WERI-Rb-1 (cell line): ENCODE data around the gene PEPD.

Experiments used
- DNase-seq: peaks from one replicate; pipeline ENCODE4 v3.0.0-alpha.2; 2020
- H3K27ac ChIP-seq: fragments of 250-450 bp; sonication (Bioruptor Pico); 2 replicates; pipeline ENCODE4 v1.5.1; 2020; ENCODE audit warnings: mild to moderate bottlenecking, moderate library complexity
- H3K27me3 ChIP-seq: fragments of 250-450 bp; sonication (Bioruptor Pico); 2 replicates; pipeline ENCODE4 v1.5.1; 2021; ENCODE audit warnings: mild to moderate bottlenecking, low read depth, moderate library complexity; ENCODE audit not compliant: insufficient read depth, severe bottlenecking
- H3K36me3 ChIP-seq: fragments of 250-450 bp; sonication (Bioruptor Pico); 2 replicates; pipeline ENCODE4 v1.5.1; 2020; ENCODE audit warnings: mild to moderate bottlenecking, moderate library complexity
- H3K4me3 ChIP-seq: 2 replicates; pipeline ENCODE4 v1.5.1; 2011; ENCODE audit warnings: low read depth, mild to moderate bottlenecking, control low read depth, low read length
- H3K9me3 ChIP-seq: fragments of 250-450 bp; sonication (Bioruptor Pico); 2 replicates; pipeline ENCODE4 v1.5.1; 2021; ENCODE audit warnings: mild to moderate bottlenecking, moderate library complexity; ENCODE audit not compliant: severe bottlenecking
- TF ChIP-seq, protein P1 (sequence below): IDR thresholded peaks from 2 replicates; pipeline ENCODE4 v1.5.1; 2011; ENCODE audit warnings: low read depth, mild to moderate bottlenecking, control low read depth, inconsistent platforms, low read length

PEPD gene

DNA sequence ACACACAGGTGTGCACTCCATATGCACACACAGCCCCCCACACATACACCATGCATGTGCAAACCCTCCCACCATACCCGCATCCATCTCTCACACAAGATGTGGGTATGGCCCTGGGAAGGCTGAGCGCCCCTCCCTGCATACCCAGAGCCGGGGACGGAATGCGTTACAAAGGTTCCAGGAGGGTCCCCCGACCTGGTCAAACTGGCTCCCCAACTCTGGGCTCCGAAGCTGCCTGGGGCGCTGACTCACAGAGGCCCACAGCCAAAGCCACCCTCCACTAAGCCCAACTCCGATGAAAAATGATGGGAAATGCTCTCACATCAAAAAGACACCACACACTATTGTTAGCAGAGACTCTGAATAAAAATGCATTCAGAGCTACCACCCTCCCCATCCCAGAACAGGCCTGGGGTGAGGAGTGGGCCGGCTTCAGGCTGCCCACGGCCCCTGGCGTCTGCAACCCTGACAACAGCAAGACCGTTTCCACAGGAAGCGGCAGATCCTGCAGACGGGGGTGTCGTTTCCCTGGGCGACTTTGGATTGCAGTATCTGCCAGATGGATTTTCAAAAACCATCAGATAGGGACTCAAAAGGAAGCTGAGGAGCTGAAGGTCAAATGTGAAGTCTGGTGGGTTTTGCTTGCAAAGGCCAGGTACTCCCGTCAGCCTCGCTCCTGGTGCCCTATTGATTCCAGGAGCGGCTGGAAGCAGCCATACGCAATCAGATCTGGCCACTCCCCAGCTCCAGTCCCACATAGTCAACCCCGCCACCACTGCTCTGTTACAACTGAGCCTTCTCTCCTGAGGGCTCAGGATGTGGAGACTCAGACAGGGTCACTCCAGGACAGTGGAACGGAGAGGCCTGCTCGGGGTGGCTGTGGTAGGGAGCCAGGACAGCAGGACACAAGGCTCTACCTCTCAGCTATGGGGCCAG, 14.3 kb downstream of the PEPD start:
- Histone ChIP-seq H3K9me3 (no peaks in the 10 kb centered on the region), H3K27ac (no peak overlapping the region), H3K36me3 (no peaks in the 10 kb centered on the region; the same call in 1 of the 2 replicates), H3K4me3 (no peak overlapping the region), H3K27me3 (no peaks in the 10 kb centered on the region)
- no peak for DNase-seq
- TF ChIP-seq, protein P1, sequence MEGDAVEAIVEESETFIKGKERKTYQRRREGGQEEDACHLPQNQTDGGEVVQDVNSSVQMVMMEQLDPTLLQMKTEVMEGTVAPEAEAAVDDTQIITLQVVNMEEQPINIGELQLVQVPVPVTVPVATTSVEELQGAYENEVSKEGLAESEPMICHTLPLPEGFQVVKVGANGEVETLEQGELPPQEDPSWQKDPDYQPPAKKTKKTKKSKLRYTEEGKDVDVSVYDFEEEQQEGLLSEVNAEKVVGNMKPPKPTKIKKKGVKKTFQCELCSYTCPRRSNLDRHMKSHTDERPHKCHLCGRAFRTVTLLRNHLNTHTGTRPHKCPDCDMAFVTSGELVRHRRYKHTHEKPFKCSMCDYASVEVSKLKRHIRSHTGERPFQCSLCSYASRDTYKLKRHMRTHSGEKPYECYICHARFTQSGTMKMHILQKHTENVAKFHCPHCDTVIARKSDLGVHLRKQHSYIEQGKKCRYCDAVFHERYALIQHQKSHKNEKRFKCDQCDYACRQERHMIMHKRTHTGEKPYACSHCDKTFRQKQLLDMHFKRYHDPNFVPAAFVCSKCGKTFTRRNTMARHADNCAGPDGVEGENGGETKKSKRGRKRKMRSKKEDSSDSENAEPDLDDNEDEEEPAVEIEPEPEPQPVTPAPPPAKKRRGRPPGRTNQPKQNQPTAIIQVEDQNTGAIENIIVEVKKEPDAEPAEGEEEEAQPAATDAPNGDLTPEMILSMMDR = no peak

DNA sequence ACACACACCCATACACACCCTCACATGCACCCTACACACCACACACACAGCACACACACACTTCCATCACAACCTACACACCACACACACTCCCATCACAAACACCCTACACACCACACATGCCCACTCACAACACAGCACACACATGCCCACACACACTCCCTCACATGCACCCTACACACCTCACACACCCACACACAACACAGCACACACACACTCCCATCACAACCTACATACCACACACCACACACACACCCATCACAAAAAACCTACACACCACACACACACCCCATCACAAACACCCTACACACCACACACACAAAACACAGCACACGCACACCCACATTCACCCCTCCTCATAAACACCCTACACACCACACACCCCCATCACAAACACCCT, 15.1 kb downstream of the PEPD start:
- Histone ChIP-seq H3K4me3 (no peak overlapping the region), H3K27me3 (no peaks in the 10 kb centered on the region), H3K27ac (no peak overlapping the region), H3K9me3 (no peaks in the 10 kb centered on the region), H3K36me3 (no peaks in the 10 kb centered on the region; the same call in 1 of the 2 replicates)
- DNase-seq = no peak
- TF ChIP-seq, protein P1 = no peak

- H3K4me3 ChIP-seq = no peak overlapping the region
- H3K27ac ChIP-seq = no peak overlapping the region
- H3K27me3 ChIP-seq = no peaks in the 10 kb centered on the region
- no peaks in the 10 kb centered on the region; the same call in 1 of the 2 replicates for H3K36me3 ChIP-seq
- H3K9me3 ChIP-seq = no peaks in the 10 kb centered on the region
- no peak for DNase-seq
- TF ChIP-seq, protein P1 = no peak
These were observed 15.8 kb downstream of the PEPD start for GRCh38 chr19:33505823-33506222.

- no peak overlapping the region for H3K4me3 ChIP-seq
- no peak overlapping the region for H3K27ac ChIP-seq
- H3K36me3 ChIP-seq = peaks cover 4% of the 10 kb centered on the region; the same call in 1 of the 2 replicates
- H3K9me3 ChIP-seq = no peaks in the 10 kb centered on the region
- no peaks in the 10 kb centered on the region for H3K27me3 ChIP-seq
- TF ChIP-seq, protein P1 = no peak
- no peak for DNase-seq
These were observed 16.4 kb downstream of the PEPD start for GRCh38 chr19:33505148-33505547.

GRCh38 chr19:33504058-33504444, 17.5 kb downstream of the PEPD start:
- no peak for DNase-seq
- TF ChIP-seq, protein P1 = no peak
- no peaks in the 10 kb centered on the region for H3K27me3 ChIP-seq
- H3K36me3 ChIP-seq = peaks cover 4% of the 10 kb centered on the region; the same call in 1 of the 2 replicates
- no peak overlapping the region for H3K27ac ChIP-seq
- no peaks in the 10 kb centered on the region for H3K9me3 ChIP-seq
- no peak overlapping the region for H3K4me3 ChIP-seq
